GM21360 (cell line): ENCODE data around the gene MPHOSPH6.
"Not testable (repeated sequence)": the region's sequence is repeated elsewhere in the genome, so short reads cannot be mapped to it uniquely, and the experiment has no call there.

ENCODE experiments used
- ATAC-seq: cut with Tn5 transposase; IDR thresholded peaks from one replicate; pipeline ENCODE4 v1.9.1; 2021; ENCODE audit warnings: mild to moderate bottlenecking, moderate library complexity; ENCODE audit not compliant: unreplicated experiment

Gene MPHOSPH6

GRCh38 chr16:82176204-82176603 is 6.2 kb upstream of the MPHOSPH6 start:
- ATAC-seq: no peak

DNA sequence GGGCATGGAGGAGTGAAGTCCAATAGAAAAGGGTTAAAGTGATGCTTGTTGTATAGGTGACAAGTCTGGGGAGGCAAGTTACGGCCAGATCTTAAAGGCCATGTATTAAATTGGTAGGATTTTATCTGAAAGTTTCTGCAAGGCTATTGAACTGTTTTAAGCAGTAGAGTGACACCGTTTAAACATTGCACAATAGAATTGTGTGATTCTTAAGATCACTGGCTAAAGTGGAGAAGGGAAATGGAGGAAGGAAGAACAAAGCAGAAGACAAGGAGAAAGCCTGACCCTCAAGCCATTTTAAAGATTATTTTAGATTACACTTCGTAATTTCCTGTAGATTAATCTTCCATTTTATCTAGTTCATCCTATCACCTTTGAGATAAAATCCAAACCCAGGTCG is 5.6 kb upstream of the MPHOSPH6 start:
- ATAC-seq: no peak

DNA sequence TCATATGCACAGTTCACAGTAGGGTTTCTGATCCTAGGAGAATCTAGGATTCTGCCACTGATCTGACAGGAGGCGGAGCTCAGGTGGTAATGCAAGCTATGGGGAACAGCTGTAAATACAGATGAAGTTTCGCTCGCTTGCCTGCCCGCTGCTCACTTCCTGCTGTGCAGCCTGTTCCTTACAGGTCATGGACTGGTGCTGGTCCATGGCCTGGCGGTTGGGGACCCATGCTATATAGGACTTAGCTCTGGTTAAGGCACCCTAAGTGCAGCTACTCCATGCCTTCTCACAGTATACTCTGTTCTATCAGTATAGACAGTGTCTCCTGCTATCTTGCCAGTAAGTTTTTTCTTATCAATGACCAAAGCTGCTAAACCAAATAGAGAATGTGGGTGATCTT is 2.4 kb downstream of the MPHOSPH6 start:
- no peak for ATAC-seq

DNA sequence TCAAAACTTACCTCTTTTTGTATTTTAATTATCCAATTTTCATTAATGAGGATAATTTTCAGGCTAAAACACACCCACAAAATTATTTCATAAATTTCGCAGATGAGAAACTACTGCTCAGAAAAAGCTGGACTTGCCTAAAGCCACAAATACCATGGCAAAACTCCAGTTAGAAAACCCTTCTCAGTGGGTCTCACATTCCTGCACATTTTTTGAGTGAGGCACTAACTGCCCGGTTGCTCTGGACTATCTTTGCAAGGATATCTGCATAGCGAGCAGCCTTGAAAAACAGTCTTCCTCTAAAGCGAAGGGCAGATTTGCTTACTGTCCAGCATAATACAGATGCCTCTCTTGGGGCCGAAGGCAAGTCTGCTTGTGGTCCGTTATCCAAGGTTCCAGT is 9.8 kb downstream of the MPHOSPH6 start:
- no peak for ATAC-seq

DNA sequence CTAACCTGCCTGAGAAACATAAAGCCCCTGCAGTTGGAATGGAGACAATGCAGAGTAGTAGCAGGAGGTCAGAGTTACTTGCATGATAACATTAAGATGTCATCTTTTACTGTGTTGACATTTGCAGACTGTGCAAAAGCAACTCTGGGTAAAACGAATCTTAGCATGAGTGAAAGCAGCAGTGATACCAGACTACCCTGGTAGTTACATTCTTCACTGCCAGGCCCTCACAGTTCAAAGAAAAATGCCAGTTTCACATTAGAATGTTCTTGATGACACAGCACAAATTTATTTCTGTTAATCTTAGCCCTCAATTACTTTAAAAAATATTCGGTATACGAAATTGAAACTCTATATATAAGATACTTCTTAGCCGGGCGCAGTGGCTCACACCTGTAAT is 12.2 kb downstream of the MPHOSPH6 start:
- ATAC-seq: no peak

GRCh38 chr16:82157534-82157812 is 12.6 kb downstream of the MPHOSPH6 start:
- ATAC-seq: no peak

GRCh38 chr16:82156761-82157533 is 13.1 kb downstream of the MPHOSPH6 start:
- no peak for ATAC-seq

DNA sequence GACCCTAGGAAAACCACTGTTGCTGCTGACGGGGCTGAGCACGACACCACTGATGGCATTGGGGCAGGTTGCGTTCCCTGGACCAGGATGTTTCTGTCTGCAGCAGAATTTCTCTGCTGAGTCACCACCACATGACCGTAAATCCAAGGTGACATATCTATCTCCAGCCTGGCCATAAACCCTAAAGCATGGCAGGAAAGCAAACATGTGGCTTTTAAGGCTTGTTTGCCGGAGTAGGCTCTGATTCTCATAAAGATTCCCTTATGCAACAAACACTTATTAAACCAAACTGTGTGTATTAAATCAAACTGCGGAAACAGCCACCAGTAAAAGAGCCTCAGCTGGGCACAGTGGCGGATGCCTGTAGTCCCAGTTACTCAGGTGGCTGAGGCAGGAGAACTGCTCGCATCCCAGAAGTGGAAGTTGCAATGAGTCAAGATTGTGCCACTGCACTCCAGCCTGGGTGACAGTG is 17.3 kb downstream of the MPHOSPH6 start:
- ATAC-seq: no peak

GRCh38 chr16:82152196-82152595 is 17.8 kb downstream of the MPHOSPH6 start:
- ATAC-seq: no peak

GRCh38 chr16:82150549-82150948 is 19.5 kb downstream of the MPHOSPH6 start:
- ATAC-seq: no peak

- ATAC-seq: no peak
Measured at GRCh38 chr16:82149536-82149935, 20.5 kb downstream of the MPHOSPH6 start.

DNA sequence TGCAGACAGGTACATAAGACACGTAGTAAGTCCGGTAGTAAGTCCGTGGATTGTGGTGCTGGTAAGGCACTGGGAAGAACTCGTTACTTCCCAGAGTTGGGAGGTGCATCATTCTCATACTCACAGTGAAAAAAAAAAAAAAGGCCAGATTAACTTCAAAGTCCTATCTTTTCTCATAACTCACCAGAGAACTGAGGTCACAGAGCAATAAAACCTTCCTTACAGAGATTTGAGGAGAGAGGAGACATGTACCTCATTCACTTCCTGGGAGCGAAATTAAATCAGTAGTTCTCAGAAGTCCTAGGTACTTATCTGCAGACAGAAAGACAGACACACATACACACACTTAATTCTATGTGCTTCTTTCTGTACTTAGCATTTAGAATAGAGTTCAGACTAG is 22.5 kb downstream of the MPHOSPH6 start:
- ATAC-seq: no peak

GRCh38 chr16:82146957-82147356 is 23.1 kb downstream of the MPHOSPH6 start:
- no peak for ATAC-seq

DNA sequence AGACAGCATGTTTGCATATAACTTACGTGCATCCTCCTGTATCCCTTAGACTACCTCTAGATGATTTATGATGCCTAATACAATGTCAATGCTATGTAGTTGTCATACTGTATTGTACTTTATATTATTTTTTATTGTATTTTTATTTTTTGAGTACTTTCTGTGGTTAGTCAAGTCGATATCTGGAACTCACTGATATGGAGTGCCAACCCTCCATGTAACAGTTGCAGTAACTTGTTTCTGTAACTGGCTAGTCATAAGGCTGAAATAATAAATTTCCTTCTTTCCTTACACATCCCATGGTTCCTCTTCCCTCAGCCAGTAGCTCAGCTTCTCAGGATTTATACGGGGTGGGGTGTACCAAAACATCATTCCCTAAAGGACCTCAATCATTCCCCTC is 23.5 kb downstream of the MPHOSPH6 start:
- no peak for ATAC-seq

- not testable (repeated sequence) for ATAC-seq
Measured at GRCh38 chr16:82139286-82139571, 30.8 kb downstream of the MPHOSPH6 start.

DNA sequence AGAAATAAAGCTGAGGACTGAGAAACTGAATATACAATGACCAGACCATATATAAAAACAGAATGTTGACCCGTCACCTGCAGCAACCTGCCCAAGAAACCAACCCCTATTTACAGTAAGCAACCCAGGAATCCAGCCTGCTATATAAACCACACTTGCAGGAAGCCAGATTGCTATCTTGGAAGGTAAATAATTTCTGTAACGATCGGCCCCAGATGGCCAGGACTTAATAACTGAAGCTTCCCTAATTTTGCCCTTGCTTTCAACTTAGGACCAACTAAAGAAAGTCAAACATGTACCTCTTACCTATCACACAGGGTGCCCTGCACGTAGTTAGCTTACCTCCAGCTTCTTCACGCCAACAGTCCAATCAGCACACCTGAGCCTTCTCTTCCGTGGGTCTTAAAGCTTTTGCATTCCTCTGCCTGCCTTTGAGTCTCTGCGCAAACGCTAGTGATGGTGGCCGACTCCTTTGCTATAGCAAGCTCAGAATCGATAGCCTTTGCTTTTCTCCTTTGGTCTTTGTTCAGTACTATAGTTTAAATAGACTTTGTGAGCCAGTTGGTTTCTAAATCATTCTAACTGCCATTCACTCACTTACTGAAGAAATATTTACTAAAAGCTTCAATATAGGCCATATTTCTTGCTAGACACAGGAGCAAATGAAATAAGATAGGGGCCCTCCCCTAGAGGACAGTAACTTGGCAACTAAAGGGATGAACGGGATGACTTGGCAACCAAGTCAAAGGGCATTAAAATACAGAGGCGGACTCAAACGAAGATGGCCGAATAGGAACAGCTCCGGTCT is 31.3 kb downstream of the MPHOSPH6 start:
- no peak for ATAC-seq

DNA sequence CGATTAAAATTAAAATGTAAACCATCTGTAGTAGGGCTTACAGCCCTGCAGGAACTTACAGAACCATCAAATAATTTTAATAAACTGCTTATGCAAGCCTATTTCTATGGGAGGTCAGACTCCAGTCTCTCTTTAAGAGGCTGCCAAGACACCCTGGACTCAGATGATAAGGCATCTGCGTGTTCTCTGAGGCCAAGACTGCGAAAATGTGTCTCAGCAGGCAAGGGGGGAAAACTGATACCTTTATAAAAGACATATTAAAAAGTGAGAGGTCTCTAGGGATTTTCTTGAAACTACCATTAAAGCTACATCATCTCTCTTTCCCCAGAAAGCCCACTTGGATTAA is 32.2 kb downstream of the MPHOSPH6 start:
- ATAC-seq: no peak

DNA sequence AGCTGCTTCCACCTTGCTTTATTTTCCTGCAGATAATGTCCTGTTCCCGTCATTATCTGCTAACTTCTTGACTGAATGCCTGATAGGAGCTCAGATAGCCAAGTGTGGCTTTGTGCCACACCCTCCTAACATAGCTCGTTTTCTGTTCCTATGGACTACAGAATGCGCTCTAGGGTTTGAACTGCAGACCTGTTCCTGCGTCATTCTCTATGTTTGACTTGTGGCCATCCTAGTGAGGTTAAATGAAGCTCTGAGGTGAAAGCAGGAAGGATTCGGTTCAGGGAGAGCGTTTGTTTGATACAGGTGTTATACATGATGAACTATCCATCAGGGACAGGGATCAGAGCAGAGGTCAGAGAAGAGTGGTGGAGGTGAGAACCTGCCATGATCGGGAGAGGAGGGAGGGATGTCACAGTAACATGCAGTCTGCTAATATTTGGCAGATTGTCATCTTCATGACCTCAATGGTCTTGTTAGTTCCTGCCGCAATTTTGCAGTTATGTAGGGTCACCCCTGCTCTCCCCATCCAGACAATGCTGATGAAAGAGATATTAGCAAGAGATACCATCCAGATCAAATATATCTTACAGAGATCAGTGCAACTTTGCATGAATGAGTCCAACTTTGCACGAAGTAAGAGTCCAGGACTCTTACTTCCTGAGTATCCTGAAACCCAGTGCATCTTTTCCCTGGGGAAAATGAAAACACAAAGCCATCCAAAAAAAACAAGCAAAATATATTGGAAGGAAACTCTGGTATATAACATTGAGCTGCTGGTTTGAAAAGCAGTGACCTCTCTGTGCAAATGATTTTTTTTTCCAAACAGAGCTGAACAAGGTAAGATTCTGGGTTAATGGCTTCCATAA is 32.8 kb downstream of the MPHOSPH6 start:
- ATAC-seq: no peak

GRCh38 chr16:82135844-82136243 is 34.2 kb downstream of the MPHOSPH6 start:
- ATAC-seq: no peak

DNA sequence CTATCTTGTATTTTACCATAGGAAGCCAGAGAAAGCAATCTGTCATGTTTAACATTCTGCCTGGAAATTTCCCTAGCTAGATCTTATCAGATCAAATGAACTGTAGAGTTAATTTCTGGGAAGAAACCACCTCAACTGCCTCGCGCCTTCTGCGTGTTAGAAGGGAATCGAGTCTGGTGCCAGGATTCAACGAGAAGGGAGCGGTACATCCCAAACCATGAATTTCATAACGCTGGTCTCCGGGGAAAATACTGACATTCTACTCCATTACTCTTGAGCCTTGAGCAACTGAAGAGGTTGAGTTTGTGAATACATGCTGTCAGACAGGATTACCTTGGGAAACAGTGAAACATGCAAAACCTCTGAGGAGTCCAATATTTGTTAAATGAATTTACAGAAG is 35.2 kb downstream of the MPHOSPH6 start:
- ATAC-seq: no peak

- ATAC-seq: no peak
Measured at GRCh38 chr16:82133798-82134197, 36.2 kb downstream of the MPHOSPH6 start.

- ATAC-seq: no peak
Measured at GRCh38 chr16:82129881-82130280, 40.1 kb downstream of the MPHOSPH6 start.
